HepG2 (cell line): ENCODE measurements around the gene HUNK. TPM values are rescaled to one million over a fixed set of nuclear protein-coding genes. Genes with fewer than 3 reads are reported as not detected.

Source experiments
- ETS1 ChIP-seq: sonication (generic); formaldehyde crosslinking; IDR thresholded peaks from 2 replicates; pipeline ENCODE4 v1.4.0; 2020; ENCODE audit warnings: missing genetic modification reagents
- FOXK1 ChIP-seq: sonication (generic); formaldehyde crosslinking; IDR thresholded peaks from 2 replicates; pipeline ENCODE4 v1.4.0; 2020; ENCODE audit warnings: low read depth, missing genetic modification reagents, borderline replicate concordance
- HNF4A ChIP-seq: sonication (generic); formaldehyde crosslinking; IDR thresholded peaks from 2 replicates; pipeline ENCODE4 v1.4.0; 2020; ENCODE audit warnings: missing genetic modification reagents
- HOXA5 ChIP-seq: sonication (generic); formaldehyde crosslinking; IDR thresholded peaks from 2 replicates; pipeline ENCODE4 v1.4.0; 2020; ENCODE audit warnings: missing genetic modification reagents
- KDM6A ChIP-seq: IDR thresholded peaks from 2 replicates; pipeline ENCODE4 v1.6.1; 2016; ENCODE audit warnings: low read depth
- KLF13 ChIP-seq: sonication (generic); formaldehyde crosslinking; IDR thresholded peaks from 2 replicates; pipeline ENCODE4 v1.4.0; 2020; ENCODE audit warnings: mild to moderate bottlenecking, missing genetic modification reagents
- PITX1 ChIP-seq: sonication (generic); formaldehyde crosslinking; IDR thresholded peaks from 2 replicates; pipeline ENCODE4 v1.5.1; 2020; ENCODE audit warnings: mild to moderate bottlenecking, missing genetic modification reagents
- RELA ChIP-seq: sonication (generic); formaldehyde crosslinking; IDR thresholded peaks from 2 replicates; pipeline ENCODE4 v1.4.0; 2020; ENCODE audit warnings: missing genetic modification reagents
- SIX1 ChIP-seq: sonication (generic); formaldehyde crosslinking; IDR thresholded peaks from 2 replicates; pipeline ENCODE4 v1.4.0; 2020; ENCODE audit warnings: missing genetic modification reagents, borderline replicate concordance
- ZBTB38 ChIP-seq: sonication (generic); formaldehyde crosslinking; IDR thresholded peaks from 2 replicates; pipeline ENCODE4 v1.5.1; 2020; ENCODE audit warnings: mild to moderate bottlenecking, missing genetic modification reagents
- ZKSCAN8 ChIP-seq: IDR thresholded peaks from 2 replicates; pipeline ENCODE4 v1.6.1; 2016; ENCODE audit warnings: borderline replicate concordance, missing genetic modification reagents, missing compliant biosample characterization
- ZMAT3 ChIP-seq: sonication (generic); formaldehyde crosslinking; conservative IDR thresholded peaks from 2 replicates; pipeline ENCODE4 v1.7.0; 2021; ENCODE audit warnings: missing genetic modification reagents
- ZNF414 ChIP-seq: sonication (generic); formaldehyde crosslinking; IDR thresholded peaks from 2 replicates; pipeline ENCODE4 v1.5.0; 2020; ENCODE audit warnings: missing genetic modification reagents
- ZNF710 ChIP-seq: sonication (generic); formaldehyde crosslinking; IDR thresholded peaks from 2 replicates; pipeline ENCODE4 v1.5.0; 2020; ENCODE audit warnings: mild to moderate bottlenecking, missing genetic modification reagents, borderline replicate concordance
- ZNF790 ChIP-seq: sonication (generic); formaldehyde crosslinking; IDR thresholded peaks from 2 replicates; pipeline ENCODE4 v1.8.0; 2022; ENCODE audit warnings: missing genetic modification reagents, mild to moderate bottlenecking, borderline replicate concordance
- polyA plus RNA-seq, 8 experiments: library from polyadenylated mRNA; depleted of rRNA in 3 of 8; stranded (reverse) in 7 of 8; unstranded in 1 of 8; fragments of >200 nt; fragmentation: Illumina TruSeq in 4 of 8; extraction: Trizol in 4 of 8; gene quantifications; 2 replicates each; pipeline versions ENCODE4 v1.2.1 to v1.2.3, GENCODE V29; 2011 to 2016; ENCODE audit warnings: low read depth in 4 of 8, missing spikeins in 1 of 8, mixed read lengths in 1 of 8; ENCODE audit not compliant: insufficient read depth in 1 of 8
- total RNA-seq, 5 experiments: library from RNA; depleted of rRNA; stranded (reverse); fragments of >200 nt; fragmentation: Illumina TruSeq; extraction: Trizol; gene quantifications; 2 replicates each; pipeline ENCODE4 v1.2.3, GENCODE V29; 2016; ENCODE audit warnings: low read depth in 1 of 5
- TF ChIP-seq, protein P1 (sequence below): sonication (generic); formaldehyde crosslinking; IDR thresholded peaks from 2 replicates; pipeline ENCODE4; 2020; ENCODE audit warnings: missing genetic modification reagents, mild to moderate bottlenecking, borderline replicate concordance
- TF ChIP-seq, protein P2 (sequence below): sonication (generic); formaldehyde crosslinking; IDR thresholded peaks from 2 replicates; pipeline ENCODE4 v1.4.0; 2020; ENCODE audit warnings: missing genetic modification reagents, mild to moderate bottlenecking, borderline replicate concordance
- TF ChIP-seq, protein P3 (sequence below): fragments of 450-650 bp; IDR thresholded peaks from 2 replicates; pipeline ENCODE4 v1.6.1; 2016

Gene HUNK
- total and polyA plus RNA-seq, 2 of the 13 experiments (the other 11 are each of a cell fraction or from before 2014, with no cell fraction given): 1.8 to 1.9 TPM

GRCh38 chr21:31931644-31932469 lies 59.0 kb downstream of the HUNK start (continued):
- TF ChIP-seq, protein P1, sequence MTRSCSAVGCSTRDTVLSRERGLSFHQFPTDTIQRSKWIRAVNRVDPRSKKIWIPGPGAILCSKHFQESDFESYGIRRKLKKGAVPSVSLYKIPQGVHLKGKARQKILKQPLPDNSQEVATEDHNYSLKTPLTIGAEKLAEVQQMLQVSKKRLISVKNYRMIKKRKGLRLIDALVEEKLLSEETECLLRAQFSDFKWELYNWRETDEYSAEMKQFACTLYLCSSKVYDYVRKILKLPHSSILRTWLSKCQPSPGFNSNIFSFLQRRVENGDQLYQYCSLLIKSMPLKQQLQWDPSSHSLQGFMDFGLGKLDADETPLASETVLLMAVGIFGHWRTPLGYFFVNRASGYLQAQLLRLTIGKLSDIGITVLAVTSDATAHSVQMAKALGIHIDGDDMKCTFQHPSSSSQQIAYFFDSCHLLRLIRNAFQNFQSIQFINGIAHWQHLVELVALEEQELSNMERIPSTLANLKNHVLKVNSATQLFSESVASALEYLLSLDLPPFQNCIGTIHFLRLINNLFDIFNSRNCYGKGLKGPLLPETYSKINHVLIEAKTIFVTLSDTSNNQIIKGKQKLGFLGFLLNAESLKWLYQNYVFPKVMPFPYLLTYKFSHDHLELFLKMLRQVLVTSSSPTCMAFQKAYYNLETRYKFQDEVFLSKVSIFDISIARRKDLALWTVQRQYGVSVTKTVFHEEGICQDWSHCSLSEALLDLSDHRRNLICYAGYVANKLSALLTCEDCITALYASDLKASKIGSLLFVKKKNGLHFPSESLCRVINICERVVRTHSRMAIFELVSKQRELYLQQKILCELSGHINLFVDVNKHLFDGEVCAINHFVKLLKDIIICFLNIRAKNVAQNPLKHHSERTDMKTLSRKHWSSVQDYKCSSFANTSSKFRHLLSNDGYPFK (CRISPR knock-in tag): peak; percentile 49; the same call in 1 of the 2 replicates
- no peak for TF ChIP-seq KDM6A (CRISPR knock-in tag)
- TF ChIP-seq PITX1 (CRISPR knock-in tag): 0 out of 2 replicates have a peak, but pooled peaks have one; percentile 27
- TF ChIP-seq ZBTB38 (CRISPR knock-in tag): peak; percentile 45
- no peak for TF ChIP-seq ZNF414 (CRISPR knock-in tag)
- no peak for TF ChIP-seq HOXA5 (CRISPR knock-in tag)
- TF ChIP-seq ZNF710 (CRISPR knock-in tag): no peak
- TF ChIP-seq, protein P2, sequence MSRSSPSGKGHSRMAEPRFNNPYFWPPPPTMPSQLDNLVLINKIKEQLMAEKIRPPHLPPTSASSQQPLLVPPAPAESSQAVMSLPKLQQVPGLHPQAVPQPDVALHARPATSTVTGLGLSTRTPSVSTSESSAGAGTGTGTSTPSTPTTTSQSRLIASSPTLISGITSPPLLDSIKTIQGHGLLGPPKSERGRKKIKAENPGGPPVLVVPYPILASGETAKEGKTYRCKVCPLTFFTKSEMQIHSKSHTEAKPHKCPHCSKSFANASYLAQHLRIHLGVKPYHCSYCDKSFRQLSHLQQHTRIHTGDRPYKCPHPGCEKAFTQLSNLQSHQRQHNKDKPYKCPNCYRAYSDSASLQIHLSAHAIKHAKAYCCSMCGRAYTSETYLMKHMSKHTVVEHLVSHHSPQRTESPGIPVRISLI (CRISPR knock-in tag): no peak
- TF ChIP-seq RELA (CRISPR knock-in tag): no peak
- TF ChIP-seq, protein P3, sequence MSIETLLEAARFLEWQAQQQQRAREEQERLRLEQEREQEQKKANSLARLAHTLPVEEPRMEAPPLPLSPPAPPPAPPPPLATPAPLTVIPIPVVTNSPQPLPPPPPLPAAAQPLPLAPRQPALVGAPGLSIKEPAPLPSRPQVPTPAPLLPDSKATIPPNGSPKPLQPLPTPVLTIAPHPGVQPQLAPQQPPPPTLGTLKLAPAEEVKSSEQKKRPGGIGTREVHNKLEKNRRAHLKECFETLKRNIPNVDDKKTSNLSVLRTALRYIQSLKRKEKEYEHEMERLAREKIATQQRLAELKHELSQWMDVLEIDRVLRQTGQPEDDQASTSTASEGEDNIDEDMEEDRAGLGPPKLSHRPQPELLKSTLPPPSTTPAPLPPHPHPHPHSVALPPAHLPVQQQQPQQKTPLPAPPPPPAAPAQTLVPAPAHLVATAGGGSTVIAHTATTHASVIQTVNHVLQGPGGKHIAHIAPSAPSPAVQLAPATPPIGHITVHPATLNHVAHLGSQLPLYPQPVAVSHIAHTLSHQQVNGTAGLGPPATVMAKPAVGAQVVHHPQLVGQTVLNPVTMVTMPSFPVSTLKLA: peak; percentile 73
- 0 out of 2 replicates have a peak, but pooled peaks have one; percentile 37 for TF ChIP-seq HNF4A (CRISPR knock-in tag)
- TF ChIP-seq SIX1 (CRISPR knock-in tag): no peak
- TF ChIP-seq ZNF790 (CRISPR knock-in tag): no peak
- TF ChIP-seq ZMAT3: no peak
- TF ChIP-seq ETS1 (CRISPR knock-in tag): no peak
- no peak for TF ChIP-seq ZKSCAN8 (CRISPR knock-in tag)
- no peak for TF ChIP-seq FOXK1 (CRISPR knock-in tag)
- no peak for TF ChIP-seq KLF13 (CRISPR knock-in tag)
